NT2/D1 (cell line): Measurements from ENCODE around the gene IQCK.
A peak's percentile ranks its signal among the peaks of the same experiment; 100 is the strongest.

Source experiments
- DNase-seq: peaks from one replicate; pipeline ENCODE4 v3.0.0-alpha.2; 2011; ENCODE audit warnings: low read depth, low spot score
- H3K27me3 ChIP-seq: 2 replicates; pipeline ENCODE4 v1.6.0; 2011; ENCODE audit warnings: mild to moderate bottlenecking; ENCODE audit not compliant: insufficient read length, insufficient read depth
- H3K36me3 ChIP-seq: 2 replicates; pipeline ENCODE4 v1.6.1; 2011; ENCODE audit warnings: mild to moderate bottlenecking, low read length, mixed read lengths; ENCODE audit not compliant: insufficient read depth, insufficient read length
- H3K4me1 ChIP-seq: 2 replicates; pipeline ENCODE4 v1.5.1; 2011; ENCODE audit not compliant: insufficient read depth, insufficient read length
- H3K4me3 ChIP-seq: 2 replicates; pipeline ENCODE4 v1.5.1; 2011; ENCODE audit warnings: low read depth; ENCODE audit not compliant: insufficient read length
- H3K9ac ChIP-seq: 2 replicates; pipeline ENCODE4 v1.6.0; 2011; ENCODE audit warnings: low read depth; ENCODE audit not compliant: insufficient read length
- H3K9me3 ChIP-seq: 2 replicates; pipeline ENCODE4 v1.5.1; 2011; ENCODE audit warnings: mild to moderate bottlenecking, low read length; ENCODE audit not compliant: insufficient read depth
- SUZ12 ChIP-seq: IDR thresholded peaks from 2 replicates; pipeline ENCODE4 v1.6.1; 2011; ENCODE audit not compliant: insufficient read length, insufficient read depth; ENCODE audit errors: extremely low read depth
- YY1 ChIP-seq: IDR thresholded peaks from 2 replicates; pipeline ENCODE4 v1.6.1; 2011; ENCODE audit not compliant: insufficient read length, insufficient read depth
- ZNF274 ChIP-seq: IDR thresholded peaks from 2 replicates; pipeline ENCODE4 v1.6.1; 2011; ENCODE audit warnings: mild to moderate bottlenecking, low read depth, low read length

IQCK gene

DNA sequence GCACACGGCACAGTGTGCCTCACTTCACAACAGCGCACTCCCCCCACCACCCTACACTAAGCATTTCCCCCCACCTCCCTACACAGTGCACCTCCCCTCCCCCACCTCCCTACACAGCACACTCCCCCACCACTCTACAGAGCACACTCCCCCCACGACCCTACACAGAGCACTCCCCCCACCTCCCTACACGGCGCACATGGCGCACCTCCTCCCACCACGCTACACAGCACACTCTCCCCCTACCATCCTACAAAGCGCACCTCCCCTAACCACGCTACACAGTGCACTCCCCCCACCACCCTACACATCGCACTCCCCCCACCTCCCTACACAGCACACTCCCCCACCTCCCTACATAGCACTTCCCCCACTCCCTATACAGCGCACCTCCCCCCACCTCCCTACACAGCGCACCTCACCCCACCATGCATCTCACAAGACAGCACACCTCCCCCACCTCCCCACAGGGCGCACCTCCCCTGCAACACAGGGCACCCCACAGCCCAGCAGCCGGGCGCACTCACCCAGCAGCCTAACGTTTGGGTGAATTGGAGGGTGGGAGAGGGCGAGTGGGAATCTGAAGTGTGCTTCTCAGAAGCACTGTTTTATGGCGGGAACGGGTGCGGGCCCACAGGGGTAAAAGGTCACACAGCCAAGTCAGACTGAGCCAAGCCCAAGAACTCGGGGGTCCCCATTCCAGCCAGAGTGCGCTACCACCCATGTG lies 10.3 kb upstream of the IQCK start:
- Histone ChIP-seq H3K9ac (no peak overlapping the region), H3K36me3 (peaks cover 97% of the 10 kb centered on the region), H3K9me3 (no peaks in the 10 kb centered on the region), H3K4me3 (no peak overlapping the region), H3K27me3 (no peaks in the 10 kb centered on the region), H3K4me1 (peaks cover 40% of the 10 kb centered on the region)
- TF ChIP-seq YY1 (no peak), ZNF274 (no peak), SUZ12 (no peak)
- DNase-seq = no peak

DNA sequence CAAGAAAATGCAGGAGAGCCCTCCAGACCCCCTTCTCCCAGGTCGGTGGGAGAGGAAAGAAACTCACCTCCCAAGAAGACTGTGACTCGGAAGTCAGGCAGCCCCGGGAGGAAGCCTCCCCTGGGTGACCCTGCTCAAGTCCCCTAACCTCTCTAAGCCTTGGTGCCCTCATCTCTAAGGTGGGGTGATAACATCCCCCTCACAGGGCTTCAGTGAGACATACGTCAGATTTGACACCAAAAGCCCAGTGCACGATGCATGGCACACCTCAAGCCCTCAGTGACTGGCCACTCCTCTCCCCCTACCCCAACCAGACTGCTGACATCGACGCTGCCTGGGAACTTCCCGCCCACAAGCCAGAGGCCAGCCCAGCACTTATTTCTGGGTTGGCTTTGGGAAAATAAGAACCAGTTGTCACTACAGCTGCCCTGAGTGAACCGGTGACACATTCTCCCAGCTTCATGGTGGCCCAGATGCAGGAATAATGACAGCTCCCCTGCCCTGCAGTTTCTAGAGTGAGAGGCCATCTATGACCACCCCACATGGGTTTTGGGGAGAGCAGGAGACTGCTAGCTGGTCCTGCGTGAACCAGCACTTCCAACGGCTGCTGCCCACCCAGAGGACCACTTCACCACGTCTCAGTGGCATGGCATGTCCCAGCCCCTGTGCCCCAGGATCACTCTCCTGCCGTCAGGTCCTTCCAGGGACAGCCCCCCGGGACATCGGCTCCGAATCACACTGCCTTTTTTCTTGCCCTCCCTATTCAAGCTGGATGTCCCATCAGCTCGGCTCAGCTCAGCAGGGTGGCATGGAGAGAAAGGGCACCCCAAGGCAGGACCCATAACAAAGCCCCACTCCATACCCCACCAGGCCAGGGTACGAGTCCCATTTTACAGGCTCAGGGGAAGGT lies 9.5 kb upstream of the IQCK start:
- H3K9me3 ChIP-seq = no peaks in the 10 kb centered on the region
- peaks cover 97% of the 10 kb centered on the region for H3K36me3 ChIP-seq
- H3K4me3 ChIP-seq = no peak overlapping the region
- H3K4me1 ChIP-seq = peaks cover 40% of the 10 kb centered on the region
- no peak for DNase-seq
- no peaks in the 10 kb centered on the region for H3K27me3 ChIP-seq
- no peak overlapping the region for H3K9ac ChIP-seq
- TF ChIP-seq YY1 = no peak
- no peak for TF ChIP-seq SUZ12
- no peak for TF ChIP-seq ZNF274

- Histone ChIP-seq H3K4me1 (peaks cover 40% of the 10 kb centered on the region), H3K36me3 (peaks cover 97% of the 10 kb centered on the region), H3K4me3 (no peak overlapping the region), H3K9ac (peak overlapping the region; percentile 36), H3K27me3 (no peaks in the 10 kb centered on the region), H3K9me3 (no peaks in the 10 kb centered on the region)
- TF ChIP-seq YY1 = no peak
- TF ChIP-seq ZNF274 = no peak
- TF ChIP-seq SUZ12 = no peak
- DNase-seq = no peak
These were observed 8.5 kb upstream of the IQCK start for GRCh38 chr16:19709381-19710136.

GRCh38 chr16:19710191-19710908 lies 7.7 kb upstream of the IQCK start:
- TF ChIP-seq SUZ12 = no peak
- no peak for TF ChIP-seq YY1
- TF ChIP-seq ZNF274 = no peak
- Histone ChIP-seq H3K9ac (peak overlapping the region; percentile 27), H3K9me3 (no peaks in the 10 kb centered on the region), H3K4me3 (no peak overlapping the region), H3K4me1 (peaks cover 40% of the 10 kb centered on the region), H3K36me3 (peaks cover 97% of the 10 kb centered on the region), H3K27me3 (no peaks in the 10 kb centered on the region)
- peak; percentile 63 for DNase-seq

DNA sequence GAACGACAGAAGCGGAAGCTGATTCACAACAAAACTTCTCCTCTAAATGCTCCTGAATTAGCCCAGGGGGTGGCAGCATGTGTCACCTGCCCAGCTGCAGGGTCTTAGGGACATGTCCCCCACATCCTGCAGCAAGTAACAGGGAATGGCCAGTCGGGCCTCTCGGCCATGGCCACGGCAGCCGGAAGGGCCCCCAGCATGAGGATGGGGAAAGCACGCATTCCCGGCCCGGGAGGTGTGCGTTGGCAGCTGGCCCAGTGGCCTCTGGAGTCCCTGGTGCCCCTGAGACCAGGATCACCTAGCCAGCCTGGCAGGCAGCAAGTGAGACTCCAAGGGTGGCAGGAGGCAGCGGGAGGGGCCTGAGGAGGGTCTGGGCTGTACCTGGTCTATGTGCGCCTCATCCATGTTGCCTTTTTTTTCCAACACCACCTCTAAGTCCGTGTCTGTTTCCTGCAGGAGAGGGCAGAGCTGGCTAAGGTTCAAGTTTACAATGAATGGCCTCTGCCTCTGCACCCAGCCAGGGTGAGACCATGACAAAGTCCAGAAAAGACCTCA lies 7.0 kb upstream of the IQCK start:
- Histone ChIP-seq H3K36me3 (peaks cover 97% of the 10 kb centered on the region), H3K9me3 (no peaks in the 10 kb centered on the region), H3K9ac (peak overlapping the region; percentile 63), H3K4me1 (peaks cover 43% of the 10 kb centered on the region), H3K27me3 (no peaks in the 10 kb centered on the region), H3K4me3 (no peak overlapping the region)
- no peak for DNase-seq
- TF ChIP-seq ZNF274 (no peak), SUZ12 (no peak), YY1 (no peak)

GRCh38 chr16:19711643-19712042 lies 6.4 kb upstream of the IQCK start:
- TF ChIP-seq YY1 (no peak), SUZ12 (no peak), ZNF274 (no peak)
- peaks cover 47% of the 10 kb centered on the region for H3K4me1 ChIP-seq
- H3K9ac ChIP-seq = no peak overlapping the region
- H3K9me3 ChIP-seq = no peaks in the 10 kb centered on the region
- H3K27me3 ChIP-seq = no peaks in the 10 kb centered on the region
- DNase-seq = no peak
- peaks cover 97% of the 10 kb centered on the region for H3K36me3 ChIP-seq
- H3K4me3 ChIP-seq = no peak overlapping the region
